Tibial artery (tissue), 4 donors: ENCODE measurements around the gene COG5.

ENCODE experiments used
- DNase-seq, 2 donors: peaks; one replicate each; pipeline ENCODE4 v3.0.0-alpha.2; 2019
- H3K27ac ChIP-seq, 2 donors: fragments of 200-600 bp; sonication (generic) in 1 of 2; 1 replicate in 1 of 2; 2 replicates in 1 of 2; pipeline ENCODE4 v1.5.1; 2018 to 2019; ENCODE audit warnings: mild to moderate bottlenecking in 1 of 2
- H3K27me3 ChIP-seq, 2 donors: fragments of 200-600 bp; sonication (generic) in 1 of 2; one replicate each; pipeline versions ENCODE4 v1.5.1 to v1.6.0; 2016 to 2019
- H3K36me3 ChIP-seq, 3 donors: fragments of 200-600 bp; sonication (generic) in 2 of 3; one replicate each; pipeline ENCODE4 v1.5.1; 2016 to 2019; ENCODE audit warnings: mild to moderate bottlenecking in 2 of 3
- H3K4me1 ChIP-seq, 4 donors: fragments of 200-600 bp; sonication (generic) in 2 of 4; 1 replicate in 3 of 4; 2 replicates in 1 of 4; pipeline ENCODE4 v1.5.1; 2016 to 2019
- H3K4me3 ChIP-seq, 2 donors: fragments of 200-600 bp; sonication (generic) in 1 of 2; 1 replicate in 1 of 2; 2 replicates in 1 of 2; pipeline ENCODE4 v1.5.1; 2018 to 2019; ENCODE audit warnings: mild to moderate bottlenecking in 2 of 2
- H3K9me3 ChIP-seq, 3 donors: fragments of 200-600 bp; sonication (generic) in 1 of 3; one replicate each; pipeline ENCODE4 v1.5.1; 2016 to 2019
- intact Hi-C: fragments of 100-400 bp; cut with DNase I; formaldehyde crosslinking; loops from one replicate; pipeline ENCODE4 v1.15.0; 2023; ENCODE audit warnings: low total_unique reads
- TF ChIP-seq, protein P1 (sequence below), 2 experiments: fragments of 200-600 bp in 1 of 2; fragments of 450-650 bp in 1 of 2; IDR thresholded peaks; one replicate each; pipeline ENCODE4 v1.5.1; 2017 to 2019; ENCODE audit warnings: antibody characterized with exemption in 2 of 2, mild to moderate bottlenecking in 1 of 2, moderate library complexity in 1 of 2

Gene COG5

DNA sequence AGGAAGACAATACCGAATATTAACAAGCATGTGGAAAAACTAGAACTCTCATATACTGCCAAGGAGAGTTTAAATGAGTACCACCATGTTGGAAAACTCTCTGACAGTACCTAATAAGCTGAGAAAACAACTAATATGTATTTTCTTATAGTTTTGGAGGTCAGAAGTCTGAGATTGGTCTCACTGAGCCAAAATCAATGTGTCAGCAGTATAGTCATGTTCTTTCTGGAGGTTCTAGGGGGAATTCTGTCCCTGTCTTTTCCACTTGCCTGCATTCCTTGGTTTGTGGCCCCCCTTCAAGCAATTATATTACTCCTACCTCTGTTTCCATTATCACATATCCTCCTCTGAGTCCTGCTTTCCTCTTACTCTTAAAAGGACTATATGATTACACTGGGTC lies 250.4 kb downstream of the COG5 start:
- DNase-seq: no peak
- intact Hi-C loops: no loop called here
- H3K4me1 ChIP-seq: no peaks in the 10 kb centered on the region

DNA sequence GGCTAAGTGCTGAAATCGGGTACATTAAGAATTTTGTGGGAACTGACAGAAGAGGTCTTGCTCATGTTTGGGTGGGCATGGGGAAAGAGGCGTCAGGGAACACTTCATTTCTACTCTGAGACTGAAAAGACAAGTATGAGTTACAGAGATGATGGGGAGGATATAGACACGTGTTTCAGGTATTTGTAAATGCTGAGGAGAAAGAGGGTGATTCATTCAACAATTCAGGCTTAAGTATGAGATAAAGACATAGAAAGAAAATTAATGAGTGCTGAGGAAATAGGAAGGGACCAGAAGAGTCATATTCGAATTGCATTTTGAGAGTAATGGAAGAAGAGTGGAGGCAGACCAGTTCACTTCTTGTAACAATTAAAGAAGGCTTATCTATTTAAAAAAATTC lies 251.3 kb downstream of the COG5 start:
- H3K9me3 ChIP-seq: no peaks in the 10 kb centered on the region
- no peaks in the 10 kb centered on the region for H3K4me1 ChIP-seq
- no peaks in the 10 kb centered on the region for H3K36me3 ChIP-seq
- H3K27me3 ChIP-seq: no peaks in the 10 kb centered on the region
- H3K27ac ChIP-seq: no peak overlapping the region
- intact Hi-C loops: no loop called here
- TF ChIP-seq, protein P1, sequence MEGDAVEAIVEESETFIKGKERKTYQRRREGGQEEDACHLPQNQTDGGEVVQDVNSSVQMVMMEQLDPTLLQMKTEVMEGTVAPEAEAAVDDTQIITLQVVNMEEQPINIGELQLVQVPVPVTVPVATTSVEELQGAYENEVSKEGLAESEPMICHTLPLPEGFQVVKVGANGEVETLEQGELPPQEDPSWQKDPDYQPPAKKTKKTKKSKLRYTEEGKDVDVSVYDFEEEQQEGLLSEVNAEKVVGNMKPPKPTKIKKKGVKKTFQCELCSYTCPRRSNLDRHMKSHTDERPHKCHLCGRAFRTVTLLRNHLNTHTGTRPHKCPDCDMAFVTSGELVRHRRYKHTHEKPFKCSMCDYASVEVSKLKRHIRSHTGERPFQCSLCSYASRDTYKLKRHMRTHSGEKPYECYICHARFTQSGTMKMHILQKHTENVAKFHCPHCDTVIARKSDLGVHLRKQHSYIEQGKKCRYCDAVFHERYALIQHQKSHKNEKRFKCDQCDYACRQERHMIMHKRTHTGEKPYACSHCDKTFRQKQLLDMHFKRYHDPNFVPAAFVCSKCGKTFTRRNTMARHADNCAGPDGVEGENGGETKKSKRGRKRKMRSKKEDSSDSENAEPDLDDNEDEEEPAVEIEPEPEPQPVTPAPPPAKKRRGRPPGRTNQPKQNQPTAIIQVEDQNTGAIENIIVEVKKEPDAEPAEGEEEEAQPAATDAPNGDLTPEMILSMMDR (IDR thresholded peaks at IDR 0.05): no peak
- DNase-seq: no peak
- no peak overlapping the region for H3K4me3 ChIP-seq

More for the DNA sequence above, 250.4 kb downstream of the COG5 start:
- no peak overlapping the region for H3K4me3 ChIP-seq
- H3K27me3 ChIP-seq: no peaks in the 10 kb centered on the region
- H3K27ac ChIP-seq: no peak overlapping the region
- H3K36me3 ChIP-seq: no peaks in the 10 kb centered on the region
- no peaks in the 10 kb centered on the region for H3K9me3 ChIP-seq
- TF ChIP-seq, protein P1 (IDR thresholded peaks at IDR 0.05): no peak

DNA sequence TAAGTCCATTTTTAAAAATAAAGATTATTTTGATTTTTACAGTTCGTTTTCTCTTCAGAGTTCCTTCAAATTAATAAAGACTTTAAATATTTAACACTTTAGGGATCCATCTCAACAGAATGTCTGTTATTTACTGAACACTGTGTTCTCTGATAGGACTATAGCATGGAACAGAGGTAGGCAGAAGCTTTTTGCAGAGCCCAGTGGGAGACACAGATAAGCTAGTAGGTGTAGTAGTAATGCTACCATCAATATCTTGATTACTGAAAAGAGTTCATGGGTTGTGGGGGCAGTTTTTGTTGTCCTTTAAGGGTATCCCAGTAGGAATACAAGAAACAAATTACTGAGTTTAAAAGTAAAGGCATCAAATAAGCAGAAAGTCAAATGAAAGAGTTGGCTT lies 254.4 kb downstream of the COG5 start:
- no peaks in the 10 kb centered on the region for H3K27me3 ChIP-seq
- no peaks in the 10 kb centered on the region for H3K4me1 ChIP-seq
- TF ChIP-seq, protein P1 (IDR thresholded peaks at IDR 0.05): no peak
- no peak overlapping the region for H3K27ac ChIP-seq
- DNase-seq: no peak
- no peaks in the 10 kb centered on the region for H3K36me3 ChIP-seq
- intact Hi-C loops: no loop called here
- H3K4me3 ChIP-seq: no peak overlapping the region
- no peaks in the 10 kb centered on the region for H3K9me3 ChIP-seq

DNA sequence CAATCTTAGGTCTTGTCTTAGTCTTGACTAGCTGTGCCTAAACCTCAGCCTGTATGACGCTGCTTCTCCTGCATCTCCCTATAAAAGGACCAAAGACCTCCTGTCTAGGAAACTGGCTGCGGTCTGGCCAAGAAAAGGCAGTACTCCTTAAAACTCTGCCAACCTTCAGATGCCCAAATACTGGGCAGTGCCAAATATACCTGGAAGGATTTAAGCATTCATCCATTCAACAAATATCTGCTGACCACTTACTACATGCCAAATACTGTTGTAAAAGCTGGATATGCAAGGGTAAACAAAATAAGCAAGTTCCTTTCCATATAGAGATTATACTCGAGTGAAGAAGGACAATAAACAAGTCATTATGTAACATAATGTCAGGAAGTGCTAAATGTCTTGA lies 259.1 kb downstream of the COG5 start:
- intact Hi-C loops: no loop called here
- Histone ChIP-seq H3K4me1 (no peaks in the 10 kb centered on the region), H3K36me3 (peaks cover 0 to 6% (median 0%) of the 10 kb centered on the region in 3 donors), H3K27me3 (no peaks in the 10 kb centered on the region), H3K27ac (no peak overlapping the region), H3K4me3 (no peak overlapping the region), H3K9me3 (no peaks in the 10 kb centered on the region)
- TF ChIP-seq, protein P1 (IDR thresholded peaks at IDR 0.05): no peak
- DNase-seq: no peak

DNA sequence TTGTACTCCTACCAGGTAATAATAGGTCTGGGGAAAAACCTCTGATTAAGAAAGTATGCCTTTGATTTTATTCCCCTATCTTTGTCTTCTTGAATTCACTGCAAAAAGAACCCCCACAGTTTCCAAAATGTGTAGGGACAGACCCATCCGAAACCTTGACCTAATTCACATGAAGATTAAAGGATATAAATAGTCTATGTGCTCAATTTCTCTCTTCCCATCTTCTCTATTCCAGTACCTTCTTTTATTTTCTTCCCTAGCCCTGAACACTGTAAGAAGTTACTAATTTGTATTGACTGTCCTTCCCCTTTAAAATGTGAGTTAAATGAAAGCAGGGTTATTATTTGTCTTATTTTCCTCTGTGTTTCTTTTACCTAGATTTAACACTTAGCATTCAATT lies 259.7 kb downstream of the COG5 start:
- intact Hi-C loops: no loop called here
- no peak for DNase-seq
- TF ChIP-seq, protein P1 (IDR thresholded peaks at IDR 0.05): no peak
- Histone ChIP-seq H3K27me3 (no peaks in the 10 kb centered on the region), H3K27ac (no peak overlapping the region), H3K9me3 (no peaks in the 10 kb centered on the region), H3K36me3 (peaks cover 0 to 6% (median 0%) of the 10 kb centered on the region in 3 donors), H3K4me1 (no peaks in the 10 kb centered on the region), H3K4me3 (no peak overlapping the region)

DNA sequence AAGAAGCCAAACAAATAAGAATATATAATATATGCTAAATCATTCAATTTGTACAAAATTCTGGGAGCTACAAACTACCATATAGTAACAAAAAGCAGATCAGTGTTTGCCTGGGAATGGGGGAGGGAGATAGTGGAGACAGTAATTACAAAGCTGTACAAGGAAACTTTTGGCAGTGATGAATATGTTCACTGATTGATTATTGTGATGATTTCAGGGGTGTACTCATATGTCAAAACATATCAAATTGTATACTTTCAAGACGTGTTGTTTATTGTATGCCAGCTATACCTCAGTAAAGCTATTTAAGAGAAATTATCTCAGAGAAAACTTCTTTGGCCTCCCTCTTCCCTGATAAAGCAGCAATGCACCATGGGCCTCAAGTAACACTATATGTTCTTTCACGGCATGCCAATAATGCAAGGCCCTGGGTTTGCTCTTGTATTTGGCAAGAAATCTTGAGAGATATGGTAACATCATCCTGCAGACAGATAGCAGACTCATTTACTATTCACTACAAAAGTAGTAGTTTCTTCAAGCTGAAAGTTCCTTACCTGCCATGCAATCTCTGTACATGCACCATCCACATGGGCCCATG lies 261.4 kb downstream of the COG5 start:
- intact Hi-C loops: no loop called here
- H3K27ac ChIP-seq: no peak overlapping the region
- no peak overlapping the region for H3K4me3 ChIP-seq
- H3K36me3 ChIP-seq: peaks cover 0 to 6% (median 0%) of the 10 kb centered on the region in 3 donors
- DNase-seq: no peak
- TF ChIP-seq, protein P1 (IDR thresholded peaks at IDR 0.05): no peak
- H3K4me1 ChIP-seq: no peaks in the 10 kb centered on the region
- no peaks in the 10 kb centered on the region for H3K9me3 ChIP-seq
- no peaks in the 10 kb centered on the region for H3K27me3 ChIP-seq
